Activated CD4-positive, alpha-beta T cell treated with anti-CD3 and anti-CD28 coated beads, Interleukin-2, amount 50 U/mL, for 4 hours (primary cell): ENCODE measurements around the gene CMTM5.
"Not testable (repeated sequence)": the region's sequence is repeated elsewhere in the genome, so short reads cannot be mapped to it uniquely, and the experiment has no call there.

Experiments
- DNase-seq, 2 experiments: peaks; one replicate each; pipeline ENCODE4 v3.0.0-alpha.2; 2020

The CMTM5 gene

DNA sequence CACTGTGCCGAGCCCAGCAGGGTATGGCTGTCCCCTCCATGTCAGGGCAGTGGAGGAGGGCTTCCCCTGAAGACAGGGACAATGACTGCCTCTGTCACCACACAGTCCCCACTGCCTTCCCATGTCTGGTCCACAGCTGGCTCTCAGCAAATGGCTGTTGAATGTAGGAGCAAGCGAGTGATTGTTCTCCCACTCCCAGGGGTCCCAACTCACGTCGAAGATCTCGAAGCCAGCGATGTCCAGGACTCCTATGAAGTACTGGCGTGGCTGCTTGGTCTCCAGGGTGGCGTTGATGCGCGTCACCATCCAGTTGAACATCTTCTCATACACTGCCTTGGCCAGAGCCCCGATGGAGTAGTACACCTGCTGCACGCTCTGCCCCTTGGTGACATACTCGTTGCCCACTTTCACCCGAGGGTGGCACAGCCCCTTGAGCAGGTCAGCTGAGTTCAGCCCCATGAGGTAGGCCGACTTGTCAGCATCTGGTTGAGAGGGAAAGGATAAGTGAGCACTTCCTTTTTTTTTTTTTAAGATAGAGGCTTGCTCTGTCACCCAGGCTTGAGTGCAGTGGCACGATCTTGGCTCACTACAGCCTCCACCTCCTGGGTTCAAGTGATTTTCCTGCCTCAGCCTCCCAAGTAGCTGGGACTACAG lies 23.8 kb downstream of the CMTM5 start:
- not testable (repeated sequence) for DNase-seq

DNA sequence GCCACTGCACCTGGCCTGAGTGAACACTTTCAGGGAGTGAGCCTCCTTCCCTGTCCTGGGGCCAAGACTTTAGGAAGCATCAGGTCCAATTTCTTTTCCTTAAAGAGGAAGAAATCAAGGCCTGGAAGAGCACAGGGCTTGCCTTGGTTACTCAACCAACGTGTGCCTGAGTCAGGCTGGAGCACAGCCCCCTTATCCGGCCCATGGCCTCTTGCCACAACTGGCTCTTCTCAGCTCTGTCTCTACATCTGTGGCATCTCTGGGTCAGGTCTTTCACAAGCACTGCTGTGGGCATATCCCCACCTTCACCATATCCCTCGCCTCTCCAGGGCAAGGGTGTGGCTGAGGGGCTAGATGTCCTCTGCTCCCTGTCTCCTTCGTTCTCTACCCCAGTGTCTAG lies 24.4 kb downstream of the CMTM5 start:
- DNase-seq: no peak

DNA sequence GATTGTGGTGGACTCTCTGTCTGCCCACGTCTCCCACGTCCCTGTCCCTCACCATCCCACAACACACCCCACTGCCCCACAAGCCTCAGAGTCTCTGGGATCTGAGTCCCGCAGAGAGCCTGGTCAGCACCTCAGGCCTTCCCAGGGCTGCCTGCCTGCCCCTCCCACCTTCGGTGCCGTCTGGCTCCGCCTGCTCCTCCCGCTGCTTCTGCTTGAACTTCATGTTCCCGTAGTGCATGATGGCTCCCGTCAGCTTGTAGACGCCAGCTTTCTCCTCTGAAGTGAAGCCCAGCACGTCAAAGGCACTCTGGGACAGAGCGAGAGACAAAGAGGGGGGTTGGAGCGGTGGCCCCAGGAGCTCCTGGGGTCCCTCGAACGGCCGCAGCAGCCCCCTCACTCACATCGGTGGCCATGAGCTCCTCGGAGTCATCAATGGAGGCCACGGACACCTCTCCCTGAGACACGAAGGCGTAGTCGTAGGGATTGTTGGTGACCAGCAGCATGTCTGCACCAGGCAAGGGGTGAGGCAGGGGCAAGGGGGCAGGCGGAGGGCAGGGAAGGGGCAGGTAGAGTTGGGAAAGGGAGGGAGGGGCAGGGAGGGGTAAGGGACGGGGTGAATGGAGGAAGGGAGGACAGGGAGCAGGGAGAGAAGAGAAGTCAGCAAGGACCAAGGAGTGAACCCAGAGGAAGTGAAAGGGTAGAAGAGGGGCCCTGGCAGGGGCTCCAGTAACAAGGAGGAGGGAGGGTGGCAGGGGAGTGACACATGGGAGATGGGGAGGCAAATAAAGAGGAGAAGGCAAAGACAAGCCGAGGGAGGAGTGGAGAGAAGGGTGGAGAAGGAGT lies 25.7 kb downstream of the CMTM5 start:
- DNase-seq: no peak

DNA sequence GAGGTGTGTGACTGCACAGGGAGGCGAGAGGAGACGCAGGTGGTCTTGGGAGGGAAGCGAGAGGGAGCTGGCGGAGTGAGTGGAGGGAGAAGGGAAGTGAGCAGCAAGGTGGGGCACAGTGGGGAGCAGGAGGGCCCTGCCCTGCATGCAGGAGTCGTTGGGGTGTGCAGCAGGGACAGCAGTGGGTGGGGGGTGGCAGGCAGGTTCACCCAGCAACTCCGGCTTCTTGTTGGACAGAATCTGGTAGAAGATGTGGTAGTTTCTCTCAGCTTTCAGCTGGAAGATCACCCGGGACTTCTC lies 26.2 kb downstream of the CMTM5 start:
- no peak for DNase-seq

DNA sequence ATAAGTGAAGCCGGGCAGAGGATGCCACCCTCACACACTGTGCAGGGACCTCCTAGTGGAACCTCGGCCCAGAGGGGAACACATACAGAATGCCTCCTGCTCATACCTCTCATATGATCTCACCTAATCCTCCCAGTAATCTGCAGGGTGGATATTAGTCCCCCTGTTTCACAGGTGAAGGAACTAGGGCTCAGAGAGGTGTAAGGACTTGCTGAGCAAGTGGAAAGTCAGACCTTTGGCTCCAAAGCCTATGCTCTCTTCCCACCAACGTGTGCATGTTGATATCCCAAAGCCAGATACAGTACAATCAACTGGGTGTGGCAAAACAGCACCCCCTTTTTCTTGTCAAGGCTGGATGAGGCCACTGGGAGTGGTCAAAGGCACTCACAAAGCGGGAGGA lies 27.1 kb downstream of the CMTM5 start:
- DNase-seq: no peak

DNA sequence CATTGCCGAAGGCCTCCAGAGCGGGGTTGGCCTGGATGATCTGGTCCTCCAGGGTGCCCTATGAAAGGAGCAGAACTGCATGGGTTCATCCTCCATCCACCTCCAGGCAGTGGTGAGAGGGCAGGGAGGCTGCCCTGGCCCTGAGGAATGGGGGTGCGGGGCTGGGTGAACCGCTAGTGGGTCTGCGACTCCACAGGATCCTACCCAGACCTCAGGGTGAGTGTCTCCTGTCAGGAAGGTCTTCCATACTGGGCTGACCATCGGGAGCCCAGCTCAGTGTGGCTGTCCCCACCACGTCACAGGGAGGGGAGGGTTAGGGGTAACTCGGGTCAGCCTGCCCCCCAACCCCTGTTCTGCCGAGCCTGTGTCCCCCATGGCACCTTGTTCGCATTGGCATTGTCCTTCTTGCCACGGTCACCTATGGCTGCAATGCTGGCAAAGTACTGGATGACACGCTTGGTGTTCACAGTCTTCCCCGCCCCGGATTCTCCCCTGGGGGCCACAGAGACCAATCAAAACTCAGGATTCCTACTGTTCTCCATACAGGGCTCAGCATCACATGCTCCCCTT lies 27.6 kb downstream of the CMTM5 start:
- no peak for DNase-seq

DNA sequence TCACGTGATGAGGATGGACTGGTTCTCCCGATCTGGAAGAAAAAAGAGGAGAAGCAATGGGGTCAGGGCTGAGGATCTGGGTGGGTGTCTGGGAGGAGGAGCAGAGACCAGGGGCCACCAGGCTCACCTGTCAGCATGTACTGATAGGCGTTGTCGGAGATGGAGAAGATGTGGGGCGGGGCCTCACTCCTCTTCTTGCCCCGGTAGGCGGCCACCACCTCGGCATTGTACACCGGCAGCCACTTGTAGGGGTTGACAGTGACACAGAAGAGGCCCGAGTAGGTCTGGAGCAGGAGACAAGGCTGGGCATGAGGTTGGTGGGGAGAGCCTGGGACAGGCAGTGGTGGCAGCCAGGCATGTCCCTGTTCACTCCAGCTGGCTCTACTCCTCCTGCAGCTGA lies 28.2 kb downstream of the CMTM5 start:
- no peak for DNase-seq

DNA sequence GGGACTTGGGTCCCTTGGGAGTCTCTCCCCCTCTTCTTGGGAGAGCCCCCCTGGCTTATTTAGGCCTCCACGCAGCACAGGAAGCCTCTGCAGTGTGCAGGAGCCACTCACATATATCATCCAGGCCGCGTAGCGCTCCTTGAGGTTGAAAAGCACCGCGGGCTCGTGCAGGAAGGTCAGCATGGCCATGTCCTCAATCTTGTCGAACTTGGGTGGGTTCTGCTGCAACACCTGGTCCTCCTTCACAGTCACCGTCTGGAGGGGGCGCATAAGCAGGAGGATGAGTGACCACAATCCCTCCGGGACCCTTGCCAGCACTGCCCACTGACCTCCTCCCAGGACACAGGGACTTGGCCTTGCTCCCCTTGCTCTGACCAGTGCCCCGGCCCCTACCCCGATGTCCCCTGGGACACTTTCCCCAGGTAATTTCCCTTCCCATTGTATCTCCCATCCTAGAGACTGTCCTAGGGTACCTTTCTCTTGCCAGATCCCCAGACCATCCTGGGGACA lies 28.7 kb downstream of the CMTM5 start:
- DNase-seq: no peak

DNA sequence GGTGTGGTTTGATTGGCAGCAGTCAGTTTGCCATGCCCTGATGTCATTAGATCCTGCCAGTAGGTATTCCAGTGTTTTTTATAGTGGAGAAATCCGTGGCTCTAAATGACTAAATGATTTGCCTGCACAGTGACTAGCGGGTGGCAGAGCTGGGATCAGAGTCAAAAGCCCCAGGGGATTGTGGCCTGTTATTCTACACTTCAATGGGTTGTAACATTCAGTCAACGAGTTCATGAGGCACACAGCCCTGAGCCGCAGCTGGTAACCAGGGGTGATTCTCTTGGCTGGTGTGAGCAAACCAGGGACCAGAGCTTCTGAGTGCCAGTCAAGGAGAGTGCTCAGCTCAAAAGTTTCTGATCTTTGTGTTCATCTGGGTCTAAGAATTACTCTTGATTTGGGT lies 29.4 kb downstream of the CMTM5 start:
- no peak for DNase-seq

DNA sequence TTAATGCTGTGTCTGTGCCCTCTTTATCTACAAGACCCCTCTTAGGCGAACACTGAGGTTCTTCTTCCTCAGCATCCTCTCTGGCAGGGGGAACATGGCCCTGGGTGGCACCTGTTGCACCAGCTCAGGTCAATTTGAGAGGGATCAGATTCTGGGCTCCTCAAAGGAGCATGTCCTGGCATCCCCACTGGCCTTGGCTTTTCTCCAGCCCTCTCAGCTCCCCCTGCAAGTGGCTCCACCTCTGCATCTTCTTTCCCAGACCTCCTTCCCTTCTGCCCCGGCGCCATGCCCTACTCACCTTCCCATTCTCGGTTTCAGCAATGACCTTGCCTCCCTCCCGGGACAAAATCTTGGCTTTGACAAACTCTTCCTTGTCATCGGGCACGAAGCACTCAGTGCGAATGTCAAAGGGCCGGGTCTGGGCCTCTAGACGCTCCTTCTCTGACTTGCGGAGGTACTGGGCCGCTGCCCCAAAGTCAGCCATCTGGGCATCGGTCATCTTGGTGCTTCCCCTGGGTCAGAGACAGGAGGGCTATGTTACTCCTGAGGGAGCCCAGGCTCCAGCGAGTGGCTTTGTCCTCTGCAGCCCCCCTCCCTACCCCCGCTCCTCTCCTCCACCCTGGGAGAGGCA lies 30.0 kb downstream of the CMTM5 start:
- DNase-seq: no peak

DNA sequence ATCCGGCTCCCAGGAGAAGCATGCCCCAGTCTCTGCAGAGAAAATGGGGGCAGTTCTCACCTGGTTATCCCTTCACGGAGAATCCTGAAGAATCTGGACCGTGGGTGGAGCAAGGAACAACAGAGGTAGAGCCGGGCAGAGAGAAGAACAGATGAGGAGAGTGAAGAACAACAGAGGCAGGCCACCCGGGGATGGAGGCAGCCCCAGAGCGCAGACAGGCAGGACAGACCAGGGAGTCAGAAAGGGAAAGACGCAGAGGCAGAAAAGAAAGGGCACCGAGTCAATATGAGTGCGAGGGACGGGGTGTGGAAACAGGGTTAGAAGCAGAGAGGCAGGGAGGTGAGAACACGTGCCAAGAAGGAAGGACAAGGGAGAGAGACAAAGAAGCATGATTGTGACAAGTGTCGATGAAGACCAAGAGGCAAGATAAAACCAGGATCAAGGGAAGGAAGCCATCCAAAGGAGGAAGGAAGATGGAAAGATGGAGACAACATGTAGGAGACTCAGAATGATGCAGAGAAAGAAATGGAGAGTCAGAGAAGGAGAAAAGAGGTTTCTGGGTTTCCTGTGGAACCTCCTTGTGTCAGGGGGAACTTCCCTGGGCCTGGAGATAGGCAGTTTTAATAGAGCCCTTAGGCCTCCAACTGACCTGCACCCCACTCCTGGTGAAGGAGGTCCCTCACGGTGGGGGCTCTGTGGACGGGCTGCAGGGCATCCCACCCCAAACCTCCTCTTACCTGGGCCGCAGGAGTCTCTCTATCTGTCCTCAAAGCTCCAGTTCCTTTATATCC lies 30.9 kb downstream of the CMTM5 start, which contains the start of gene MYH6:
MYH6 (minus strand) TSS at position 758 of the 791 bp plus-strand sequence. CDS start 1,050 bp downstream, outside the sequence.
- no peak for DNase-seq

DNA sequence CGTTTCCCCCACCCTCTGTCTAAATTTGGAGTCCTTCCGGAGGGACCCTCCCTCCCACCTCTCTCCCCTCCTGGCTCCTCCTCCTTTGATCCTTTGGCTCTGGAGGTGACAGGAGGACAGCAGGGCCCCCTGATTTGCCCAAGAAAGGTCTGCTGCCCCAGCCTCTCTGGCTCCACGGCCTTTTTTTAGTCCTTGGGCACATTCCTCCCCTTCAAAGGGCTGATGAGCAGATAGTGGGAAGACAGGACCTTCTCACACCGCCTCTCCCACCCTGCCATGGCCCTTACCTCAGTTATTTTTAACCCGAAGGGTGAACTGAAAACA lies 31.4 kb downstream of the CMTM5 start:
- DNase-seq: no peak

DNA sequence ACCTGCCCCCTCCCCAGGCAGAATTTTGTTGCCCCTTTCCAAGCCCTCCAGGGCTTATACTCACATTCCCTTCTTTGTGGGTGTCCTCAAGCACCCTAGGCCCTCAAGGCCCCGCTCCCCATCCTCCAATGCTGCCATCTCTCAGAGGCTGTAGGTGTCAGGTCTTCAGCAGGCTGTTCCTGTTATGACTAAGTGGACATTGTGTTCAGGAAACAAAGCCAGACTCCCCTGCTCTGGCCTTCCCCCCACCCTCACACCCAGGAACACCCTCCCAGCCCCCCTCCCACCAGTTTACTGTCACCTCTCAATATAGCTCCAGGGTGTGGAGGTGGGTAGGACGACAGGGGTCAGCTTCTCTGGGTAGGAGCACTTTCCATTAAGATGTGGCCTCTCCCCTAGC lies 32.6 kb downstream of the CMTM5 start:
- DNase-seq: no peak

DNA sequence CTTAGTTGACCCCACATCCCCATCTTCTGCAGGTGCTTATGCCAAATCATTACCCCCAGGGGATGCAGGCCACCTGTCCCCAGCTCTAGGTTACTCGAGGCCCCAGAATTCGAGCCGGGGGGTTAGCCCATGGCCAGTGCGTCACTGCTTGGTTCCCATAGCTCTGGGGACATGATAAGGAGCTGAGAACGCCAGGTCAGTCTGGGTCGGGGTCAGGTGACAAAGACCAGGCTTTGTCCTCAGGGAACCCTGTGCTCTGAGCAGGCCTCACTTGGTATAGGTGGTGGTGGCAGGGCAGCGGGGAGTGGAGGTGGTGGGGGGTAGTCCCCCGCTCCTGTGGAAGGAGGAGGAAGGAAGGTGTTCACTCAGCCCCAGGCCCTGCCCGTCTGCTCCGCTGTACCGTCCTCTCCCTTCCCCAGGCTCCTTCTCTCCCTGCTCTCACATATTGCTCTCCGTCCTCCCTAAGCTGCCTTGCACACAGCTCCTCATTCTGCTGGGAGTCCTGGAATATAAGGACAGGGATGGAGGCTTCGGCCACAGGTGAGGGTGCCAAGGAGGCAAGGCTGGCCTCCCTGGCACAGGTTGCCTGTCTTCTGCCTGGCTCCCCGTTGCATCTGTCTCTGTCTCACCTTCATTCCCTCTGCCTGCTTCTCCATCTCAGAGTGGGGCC lies 33.3 kb downstream of the CMTM5 start:
- no peak for DNase-seq

DNA sequence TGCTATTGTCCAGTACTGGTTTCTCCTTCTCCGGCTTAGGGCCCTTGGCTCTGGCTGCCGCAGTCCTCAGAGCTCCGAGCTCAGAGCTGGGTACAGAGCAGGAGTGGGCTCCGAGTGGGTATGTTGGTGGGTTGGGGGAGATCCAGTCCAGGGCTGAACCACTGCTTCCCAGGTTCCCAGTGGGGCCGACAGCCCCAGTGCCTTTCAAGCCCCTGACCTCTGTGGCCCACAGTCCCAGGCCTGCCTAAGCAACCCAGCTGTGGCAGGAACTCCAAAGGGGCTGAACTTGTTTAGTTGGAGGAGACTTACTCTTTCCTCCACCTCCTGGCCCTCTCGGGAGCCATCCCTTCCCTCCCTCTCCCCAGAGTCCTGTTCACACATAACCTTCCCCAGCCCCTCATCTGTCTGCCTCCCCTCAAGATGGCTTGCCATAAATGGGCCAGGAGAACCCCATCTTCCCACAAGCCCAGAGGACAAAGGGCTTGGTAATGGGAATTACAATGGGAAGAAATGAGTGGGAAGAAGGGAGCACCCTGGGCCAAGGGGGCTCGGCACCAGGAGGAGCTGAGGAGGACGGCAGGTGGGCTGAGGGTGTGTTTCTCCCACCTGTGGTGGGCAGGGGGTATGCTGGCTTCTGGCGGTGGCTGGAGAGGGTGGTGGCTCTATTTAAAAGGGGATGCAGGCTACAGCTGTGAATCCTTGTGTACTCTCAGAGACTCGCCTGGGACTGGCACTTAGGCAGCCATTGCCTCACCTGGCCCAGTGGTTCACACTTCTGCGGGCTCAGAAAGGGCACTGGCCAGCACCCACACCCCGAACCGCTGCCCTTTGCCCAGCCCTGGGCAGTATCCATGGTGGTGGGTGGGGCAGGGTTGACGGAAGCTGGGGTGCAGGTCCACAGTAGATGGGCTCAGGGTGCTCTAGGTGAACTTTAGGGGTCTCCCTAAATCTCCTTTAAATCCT lies 35.0 kb downstream of the CMTM5 start:
- no peak for DNase-seq

DNA sequence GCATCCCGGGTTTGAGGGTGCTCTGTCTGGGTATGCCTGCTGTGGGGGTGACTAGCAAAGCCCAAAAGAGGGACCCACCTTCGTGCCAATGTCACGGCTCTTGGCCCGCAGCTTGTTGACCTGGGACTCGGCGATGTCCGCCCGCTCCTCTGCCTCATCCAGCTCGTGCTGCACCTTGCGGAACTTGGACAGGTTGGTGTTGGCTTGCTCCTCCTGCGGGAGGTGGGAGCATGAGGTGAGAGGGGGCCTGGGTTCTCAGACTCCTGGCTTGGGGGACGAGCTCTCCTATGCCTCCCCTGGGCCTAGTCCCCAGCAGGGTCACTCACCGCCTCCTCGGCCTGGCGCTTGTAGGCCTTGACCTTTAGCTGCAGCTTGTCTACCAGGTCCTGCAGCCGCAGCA lies 36.8 kb downstream of the CMTM5 start:
- DNase-seq: no peak

DNA sequence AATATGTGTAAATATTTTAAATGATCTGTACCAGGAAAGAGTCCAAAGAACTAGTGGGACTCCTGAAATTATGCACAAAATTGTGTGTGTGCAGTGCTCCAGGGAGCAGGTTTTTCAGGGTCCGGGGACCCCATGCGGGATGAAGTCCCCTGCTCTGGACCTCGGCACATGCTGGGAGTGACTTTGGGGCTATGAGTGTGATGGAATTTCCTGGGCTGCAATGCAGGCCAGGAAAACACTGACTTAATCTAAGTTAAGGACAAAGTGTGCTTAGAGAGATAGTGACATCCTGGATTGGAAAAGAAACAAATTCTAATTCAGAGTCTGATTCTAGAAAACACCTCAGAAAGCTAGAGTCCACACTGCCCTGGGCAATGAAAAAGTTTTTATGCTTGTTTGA lies 37.4 kb downstream of the CMTM5 start:
- no peak for DNase-seq

DNA sequence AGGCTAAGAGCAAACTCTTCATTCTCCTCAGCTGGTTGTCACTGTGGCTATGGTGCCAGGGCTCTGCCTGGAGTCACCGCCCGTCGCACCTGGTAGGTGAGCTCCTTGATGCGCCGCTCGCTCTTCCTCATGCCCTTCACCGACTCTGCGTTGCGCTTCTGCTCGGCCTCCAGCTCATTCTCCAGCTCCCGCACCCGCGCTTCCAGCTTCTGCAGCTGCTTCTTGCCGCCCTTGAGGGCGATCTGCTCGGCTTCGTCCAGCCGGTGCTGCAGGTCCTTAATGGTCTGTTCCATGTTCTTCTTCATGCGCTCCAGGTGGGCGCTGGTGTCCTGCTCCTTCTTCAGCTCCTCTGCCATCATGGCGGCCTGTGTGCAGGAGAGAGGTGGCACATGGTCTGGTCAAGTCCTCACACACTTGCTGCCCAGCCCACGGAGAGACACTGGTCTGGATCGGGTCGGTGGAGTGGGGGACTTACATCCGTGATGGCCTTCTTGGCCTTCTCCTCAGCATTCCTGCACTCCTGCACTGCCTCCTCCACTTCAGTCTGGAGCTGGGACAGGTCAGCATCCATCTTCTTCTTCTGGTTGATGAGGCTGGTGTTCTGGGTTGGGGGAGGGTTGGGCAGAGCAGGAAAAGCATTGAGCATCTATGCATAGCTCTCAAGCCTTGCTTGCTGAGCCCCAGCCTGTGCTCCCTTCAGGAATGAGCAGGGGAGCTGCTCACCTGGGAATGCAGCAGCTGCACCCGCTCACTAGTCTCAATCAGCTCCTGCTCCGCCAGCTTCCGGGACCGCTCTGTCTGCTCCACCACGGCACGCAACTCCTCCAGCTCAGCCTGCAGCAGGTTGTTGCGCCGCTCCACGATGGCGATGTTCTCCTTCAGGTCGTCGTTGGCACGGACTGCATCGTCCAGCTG lies 38.3 kb downstream of the CMTM5 start:
- no peak for DNase-seq

DNA sequence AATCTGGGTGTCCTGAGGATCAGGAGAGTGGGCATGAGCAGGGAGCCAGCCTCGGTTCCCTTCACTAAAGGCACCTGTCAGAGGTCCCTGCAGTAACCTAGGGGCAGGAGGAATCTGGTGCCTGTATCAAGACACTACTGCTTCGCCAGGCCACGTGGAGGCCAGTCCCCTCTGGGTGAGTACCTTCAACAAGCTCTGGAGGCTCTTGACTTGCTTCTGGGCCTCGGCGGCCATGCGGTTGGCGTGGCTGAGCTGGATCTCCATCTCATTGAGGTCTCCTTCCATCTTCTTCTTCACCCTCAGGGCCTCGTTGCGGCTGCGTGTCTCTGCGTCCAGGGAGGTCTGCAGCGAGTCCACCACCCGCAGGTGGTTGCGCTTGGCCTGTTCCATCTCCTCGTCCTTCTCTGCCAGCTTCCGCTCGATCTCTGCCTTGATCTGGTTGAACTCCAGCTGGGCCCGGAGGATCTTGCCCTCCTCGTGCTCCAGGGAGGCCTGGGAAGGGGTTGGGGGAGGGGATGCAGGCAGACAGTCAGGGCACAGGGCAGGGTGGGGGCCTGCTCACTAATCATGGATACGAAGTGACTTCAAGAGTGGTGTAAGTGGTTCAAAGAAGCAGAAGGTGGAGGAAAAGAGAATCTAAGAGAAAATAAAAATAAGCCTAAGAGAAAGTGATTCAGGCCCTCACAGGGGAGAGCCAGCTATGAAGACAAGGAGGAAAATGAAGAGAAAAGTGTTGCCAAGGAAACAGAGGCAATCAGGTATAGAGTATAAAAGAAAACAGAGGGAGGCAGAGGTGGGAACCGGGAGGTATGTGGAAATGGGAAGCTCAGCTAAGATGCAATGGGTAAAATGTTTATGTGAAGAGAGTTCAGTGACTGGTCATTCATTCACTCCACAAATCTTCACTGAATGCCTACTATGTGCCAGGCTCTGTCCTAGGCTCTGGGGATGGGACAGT lies 39.3 kb downstream of the CMTM5 start:
- no peak for DNase-seq
